Measurements from ENCODE around the gene MAP10. TPM values are rescaled to one million over a fixed set of nuclear protein-coding genes. Genes with fewer than 3 reads are reported as not detected.

Gene MAP10
- total RNA-seq, 1 experiment from 2014 or later: 2.7 TPM

DNA sequence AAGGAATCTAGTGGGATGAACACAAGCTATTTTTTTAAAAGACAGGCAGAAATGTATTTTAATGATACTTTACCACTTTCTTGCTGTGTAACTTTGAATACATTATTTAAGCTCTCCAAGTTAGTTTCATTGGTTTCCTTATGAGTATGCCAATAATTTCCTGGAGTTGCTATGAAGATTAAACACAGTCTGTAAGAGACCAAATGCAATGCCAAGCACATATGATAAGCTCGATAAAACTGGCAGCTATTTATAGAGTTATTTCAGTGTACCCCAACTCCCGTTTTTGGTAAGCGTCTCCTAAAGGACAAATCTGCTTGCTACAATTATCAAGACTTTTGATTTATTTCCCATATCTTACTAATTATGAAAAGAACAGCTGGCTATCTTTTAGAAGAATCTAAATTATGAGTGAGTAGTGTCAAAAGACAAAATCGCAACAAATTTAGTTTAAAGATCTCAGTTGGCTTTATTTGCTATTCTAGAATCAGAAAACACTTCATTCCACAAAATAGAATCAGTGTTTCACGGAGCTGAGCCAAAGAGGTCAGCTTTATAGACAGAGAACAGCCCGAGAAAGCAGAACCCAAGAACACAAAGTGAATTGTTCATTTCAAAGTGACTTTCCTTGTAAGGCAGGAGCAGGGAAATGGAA is 7.2 kb upstream of the MAP10 start:
- ChIA-PET POLR2A (interaction anchor here (0.6 kb wide), 1 partner anchor 957 kb away, joined by 3 read pairs; no protein-coding TSS in a partner anchor), CTCF (no interaction called here)
- ATAC-seq (no peak), DNase-seq (ENCODE audit: low spot score) (no peak)
- Mint-ChIP-seq H3K9me3 (no peaks in the 10 kb centered on the region), H3K4me3 (no peak overlapping the region), H3K27me3 (ENCODE audit: low read depth) (peaks cover 4% of the 10 kb centered on the region; the same call in 1 of the 2 replicates), H3K36me3 (no peaks in the 10 kb centered on the region), H3K4me1 (peaks cover 14% of the 10 kb centered on the region), H3K27ac (no peak overlapping the region)
- TF ChIP-seq CBFB (CRISPR knock-in tag; IDR thresholded peaks at IDR 0.05; ENCODE audit: low read depth) (no peak), ZNF138 (CRISPR knock-in tag; conservative IDR thresholded peaks at IDR 0.05) (no peak), ESRRA (CRISPR knock-in tag; IDR thresholded peaks at IDR 0.05; ENCODE audit: borderline replicate concordance) (no peak), EMX1 (CRISPR knock-in tag; IDR thresholded peaks at IDR 0.05) (no peak), GRHL2 (CRISPR knock-in tag; IDR thresholded peaks at IDR 0.05; ENCODE audit: insufficient replicate concordance, severe bottlenecking) (no peak), TCF7 (CRISPR knock-in tag; IDR thresholded peaks at IDR 0.05; ENCODE audit: low read depth) (no peak)
- TF ChIP-seq, protein P1, sequence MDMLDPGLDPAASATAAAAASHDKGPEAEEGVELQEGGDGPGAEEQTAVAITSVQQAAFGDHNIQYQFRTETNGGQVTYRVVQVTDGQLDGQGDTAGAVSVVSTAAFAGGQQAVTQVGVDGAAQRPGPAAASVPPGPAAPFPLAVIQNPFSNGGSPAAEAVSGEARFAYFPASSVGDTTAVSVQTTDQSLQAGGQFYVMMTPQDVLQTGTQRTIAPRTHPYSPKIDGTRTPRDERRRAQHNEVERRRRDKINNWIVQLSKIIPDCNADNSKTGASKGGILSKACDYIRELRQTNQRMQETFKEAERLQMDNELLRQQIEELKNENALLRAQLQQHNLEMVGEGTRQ (CRISPR knock-in tag; IDR thresholded peaks at IDR 0.05): no peak
- TF ChIP-seq, protein P2, sequence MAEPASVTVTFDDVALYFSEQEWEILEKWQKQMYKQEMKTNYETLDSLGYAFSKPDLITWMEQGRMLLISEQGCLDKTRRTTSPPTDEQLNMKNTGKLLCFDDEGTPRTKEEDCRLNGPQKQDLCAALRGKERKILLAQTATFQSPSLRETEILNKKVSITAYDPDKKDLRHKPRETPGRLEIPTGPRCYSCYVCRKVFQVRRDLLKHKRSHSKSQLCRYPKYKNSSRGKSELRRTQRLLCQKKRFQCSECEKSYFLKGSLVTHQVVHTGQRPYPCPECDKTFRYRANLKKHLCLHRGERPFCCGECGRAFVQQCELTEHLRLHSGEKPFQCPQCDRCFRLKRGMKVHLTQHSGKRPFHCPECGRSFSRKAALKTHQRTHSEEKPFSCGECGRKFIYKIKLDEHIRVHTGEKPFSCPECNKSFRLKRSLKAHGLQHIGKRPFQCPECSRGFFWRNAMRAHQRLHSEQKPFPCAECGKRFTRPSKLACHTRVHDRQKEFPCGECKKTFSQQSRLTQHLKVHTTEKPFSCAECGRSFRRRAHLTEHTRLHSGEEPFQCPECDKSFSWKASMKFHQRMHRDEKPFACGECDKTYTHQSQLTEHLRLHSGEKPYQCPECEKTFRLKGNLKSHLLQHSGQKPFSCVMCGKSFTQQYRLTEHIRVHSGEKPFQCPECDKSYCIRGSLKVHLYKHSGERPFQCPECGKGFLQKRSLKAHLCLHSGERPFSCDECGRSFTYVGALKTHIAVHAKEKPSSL (CRISPR knock-in tag; conservative IDR thresholded peaks at IDR 0.05): no peak
- TF ChIP-seq, protein P3, sequence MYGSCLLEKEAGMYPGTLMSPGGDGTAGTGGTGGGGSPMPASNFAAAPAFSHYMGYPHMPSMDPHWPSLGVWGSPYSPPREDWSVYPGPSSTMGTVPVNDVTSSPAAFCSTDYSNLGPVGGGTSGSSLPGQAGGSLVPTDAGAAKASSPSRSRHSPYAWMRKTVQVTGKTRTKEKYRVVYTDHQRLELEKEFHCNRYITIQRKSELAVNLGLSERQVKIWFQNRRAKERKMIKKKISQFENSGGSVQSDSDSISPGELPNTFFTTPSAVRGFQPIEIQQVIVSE (CRISPR knock-in tag; IDR thresholded peaks at IDR 0.05; ENCODE audit: borderline replicate concordance): no peak
- TF ChIP-seq, protein P4, sequence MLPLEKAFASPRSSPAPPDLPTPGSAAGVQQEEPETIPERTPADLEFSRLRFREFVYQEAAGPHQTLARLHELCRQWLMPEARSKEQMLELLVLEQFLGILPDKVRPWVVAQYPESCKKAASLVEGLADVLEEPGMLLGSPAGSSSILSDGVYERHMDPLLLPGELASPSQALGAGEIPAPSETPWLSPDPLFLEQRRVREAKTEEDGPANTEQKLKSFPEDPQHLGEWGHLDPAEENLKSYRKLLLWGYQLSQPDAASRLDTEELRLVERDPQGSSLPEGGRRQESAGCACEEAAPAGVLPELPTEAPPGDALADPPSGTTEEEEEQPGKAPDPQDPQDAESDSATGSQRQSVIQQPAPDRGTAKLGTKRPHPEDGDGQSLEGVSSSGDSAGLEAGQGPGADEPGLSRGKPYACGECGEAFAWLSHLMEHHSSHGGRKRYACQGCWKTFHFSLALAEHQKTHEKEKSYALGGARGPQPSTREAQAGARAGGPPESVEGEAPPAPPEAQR (CRISPR knock-in tag; IDR thresholded peaks at IDR 0.05): no peak
- TF ChIP-seq, protein P5, sequence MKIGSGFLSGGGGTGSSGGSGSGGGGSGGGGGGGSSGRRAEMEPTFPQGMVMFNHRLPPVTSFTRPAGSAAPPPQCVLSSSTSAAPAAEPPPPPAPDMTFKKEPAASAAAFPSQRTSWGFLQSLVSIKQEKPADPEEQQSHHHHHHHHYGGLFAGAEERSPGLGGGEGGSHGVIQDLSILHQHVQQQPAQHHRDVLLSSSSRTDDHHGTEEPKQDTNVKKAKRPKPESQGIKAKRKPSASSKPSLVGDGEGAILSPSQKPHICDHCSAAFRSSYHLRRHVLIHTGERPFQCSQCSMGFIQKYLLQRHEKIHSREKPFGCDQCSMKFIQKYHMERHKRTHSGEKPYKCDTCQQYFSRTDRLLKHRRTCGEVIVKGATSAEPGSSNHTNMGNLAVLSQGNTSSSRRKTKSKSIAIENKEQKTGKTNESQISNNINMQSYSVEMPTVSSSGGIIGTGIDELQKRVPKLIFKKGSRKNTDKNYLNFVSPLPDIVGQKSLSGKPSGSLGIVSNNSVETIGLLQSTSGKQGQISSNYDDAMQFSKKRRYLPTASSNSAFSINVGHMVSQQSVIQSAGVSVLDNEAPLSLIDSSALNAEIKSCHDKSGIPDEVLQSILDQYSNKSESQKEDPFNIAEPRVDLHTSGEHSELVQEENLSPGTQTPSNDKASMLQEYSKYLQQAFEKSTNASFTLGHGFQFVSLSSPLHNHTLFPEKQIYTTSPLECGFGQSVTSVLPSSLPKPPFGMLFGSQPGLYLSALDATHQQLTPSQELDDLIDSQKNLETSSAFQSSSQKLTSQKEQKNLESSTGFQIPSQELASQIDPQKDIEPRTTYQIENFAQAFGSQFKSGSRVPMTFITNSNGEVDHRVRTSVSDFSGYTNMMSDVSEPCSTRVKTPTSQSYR (CRISPR knock-in tag; IDR thresholded peaks at IDR 0.05): no peak

DNA sequence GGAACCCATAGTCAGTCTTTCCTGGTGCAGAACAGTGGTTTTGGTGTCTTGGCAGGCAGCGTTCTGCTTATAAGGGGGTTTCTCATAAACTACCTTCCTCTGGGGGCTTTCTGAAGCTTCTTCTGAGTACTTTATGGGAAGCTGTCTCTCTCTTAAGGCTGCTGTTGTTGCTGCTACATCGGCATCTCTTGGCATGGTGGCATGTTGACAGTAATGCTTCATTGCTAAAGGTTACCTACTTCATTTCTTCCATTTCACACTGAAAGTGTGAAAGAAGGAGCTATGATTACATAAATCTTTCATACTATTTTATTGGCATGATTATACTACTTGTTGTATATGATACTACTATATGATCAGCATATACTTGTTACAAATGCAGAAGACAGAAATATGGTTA is 6.3 kb upstream of the MAP10 start:
- ChIA-PET POLR2A (no interaction called here), CTCF (no interaction called here)
- no peak overlapping the region for H3K27ac Mint-ChIP-seq
- H3K4me1 Mint-ChIP-seq: peaks cover 10% of the 10 kb centered on the region
- H3K4me3 Mint-ChIP-seq: no peak overlapping the region
- TF ChIP-seq, protein P3 (CRISPR knock-in tag; IDR thresholded peaks at IDR 0.05; ENCODE audit: borderline replicate concordance): no peak
- TF ChIP-seq, protein P6, sequence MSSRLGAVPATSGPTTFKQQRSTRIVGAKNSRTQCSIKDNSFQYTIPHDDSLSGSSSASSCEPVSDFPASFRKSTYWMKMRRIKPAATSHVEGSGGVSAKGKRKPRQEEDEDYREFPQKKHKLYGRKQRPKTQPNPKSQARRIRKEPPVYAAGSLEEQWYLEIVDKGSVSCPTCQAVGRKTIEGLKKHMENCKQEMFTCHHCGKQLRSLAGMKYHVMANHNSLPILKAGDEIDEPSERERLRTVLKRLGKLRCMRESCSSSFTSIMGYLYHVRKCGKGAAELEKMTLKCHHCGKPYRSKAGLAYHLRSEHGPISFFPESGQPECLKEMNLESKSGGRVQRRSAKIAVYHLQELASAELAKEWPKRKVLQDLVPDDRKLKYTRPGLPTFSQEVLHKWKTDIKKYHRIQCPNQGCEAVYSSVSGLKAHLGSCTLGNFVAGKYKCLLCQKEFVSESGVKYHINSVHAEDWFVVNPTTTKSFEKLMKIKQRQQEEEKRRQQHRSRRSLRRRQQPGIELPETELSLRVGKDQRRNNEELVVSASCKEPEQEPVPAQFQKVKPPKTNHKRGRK (CRISPR knock-in tag; IDR thresholded peaks at IDR 0.05; ENCODE audit: borderline replicate concordance): no peak
- TF ChIP-seq, protein P7, sequence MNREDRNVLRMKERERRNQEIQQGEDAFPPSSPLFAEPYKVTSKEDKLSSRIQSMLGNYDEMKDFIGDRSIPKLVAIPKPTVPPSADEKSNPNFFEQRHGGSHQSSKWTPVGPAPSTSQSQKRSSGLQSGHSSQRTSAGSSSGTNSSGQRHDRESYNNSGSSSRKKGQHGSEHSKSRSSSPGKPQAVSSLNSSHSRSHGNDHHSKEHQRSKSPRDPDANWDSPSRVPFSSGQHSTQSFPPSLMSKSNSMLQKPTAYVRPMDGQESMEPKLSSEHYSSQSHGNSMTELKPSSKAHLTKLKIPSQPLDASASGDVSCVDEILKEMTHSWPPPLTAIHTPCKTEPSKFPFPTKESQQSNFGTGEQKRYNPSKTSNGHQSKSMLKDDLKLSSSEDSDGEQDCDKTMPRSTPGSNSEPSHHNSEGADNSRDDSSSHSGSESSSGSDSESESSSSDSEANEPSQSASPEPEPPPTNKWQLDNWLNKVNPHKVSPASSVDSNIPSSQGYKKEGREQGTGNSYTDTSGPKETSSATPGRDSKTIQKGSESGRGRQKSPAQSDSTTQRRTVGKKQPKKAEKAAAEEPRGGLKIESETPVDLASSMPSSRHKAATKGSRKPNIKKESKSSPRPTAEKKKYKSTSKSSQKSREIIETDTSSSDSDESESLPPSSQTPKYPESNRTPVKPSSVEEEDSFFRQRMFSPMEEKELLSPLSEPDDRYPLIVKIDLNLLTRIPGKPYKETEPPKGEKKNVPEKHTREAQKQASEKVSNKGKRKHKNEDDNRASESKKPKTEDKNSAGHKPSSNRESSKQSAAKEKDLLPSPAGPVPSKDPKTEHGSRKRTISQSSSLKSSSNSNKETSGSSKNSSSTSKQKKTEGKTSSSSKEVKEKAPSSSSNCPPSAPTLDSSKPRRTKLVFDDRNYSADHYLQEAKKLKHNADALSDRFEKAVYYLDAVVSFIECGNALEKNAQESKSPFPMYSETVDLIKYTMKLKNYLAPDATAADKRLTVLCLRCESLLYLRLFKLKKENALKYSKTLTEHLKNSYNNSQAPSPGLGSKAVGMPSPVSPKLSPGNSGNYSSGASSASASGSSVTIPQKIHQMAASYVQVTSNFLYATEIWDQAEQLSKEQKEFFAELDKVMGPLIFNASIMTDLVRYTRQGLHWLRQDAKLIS (CRISPR knock-in tag; IDR thresholded peaks at IDR 0.05; ENCODE audit: borderline replicate concordance): no peak
- TF ChIP-seq KAT7 (CRISPR knock-in tag; IDR thresholded peaks at IDR 0.05; ENCODE audit: borderline replicate concordance): no peak
- TF ChIP-seq ZNF317 (CRISPR knock-in tag; IDR thresholded peaks at IDR 0.05; ENCODE audit: borderline replicate concordance, low read depth): no peak
- no peak for TF ChIP-seq ZNF671 (CRISPR knock-in tag; IDR thresholded peaks at IDR 0.05)
- TF ChIP-seq, protein P4 (CRISPR knock-in tag; IDR thresholded peaks at IDR 0.05): no peak
- no peak for TF ChIP-seq EMX1 (CRISPR knock-in tag; IDR thresholded peaks at IDR 0.05)
- H3K36me3 Mint-ChIP-seq: no peaks in the 10 kb centered on the region
- no peaks in the 10 kb centered on the region for H3K9me3 Mint-ChIP-seq
- ATAC-seq (no peak), DNase-seq (ENCODE audit: low spot score) (no peak)
- peaks cover 5% of the 10 kb centered on the region for H3K27me3 Mint-ChIP-seq (ENCODE audit: low read depth)

All from WTC11 (cell line).